ENCODE results near the gene CCDC190.

DNA sequence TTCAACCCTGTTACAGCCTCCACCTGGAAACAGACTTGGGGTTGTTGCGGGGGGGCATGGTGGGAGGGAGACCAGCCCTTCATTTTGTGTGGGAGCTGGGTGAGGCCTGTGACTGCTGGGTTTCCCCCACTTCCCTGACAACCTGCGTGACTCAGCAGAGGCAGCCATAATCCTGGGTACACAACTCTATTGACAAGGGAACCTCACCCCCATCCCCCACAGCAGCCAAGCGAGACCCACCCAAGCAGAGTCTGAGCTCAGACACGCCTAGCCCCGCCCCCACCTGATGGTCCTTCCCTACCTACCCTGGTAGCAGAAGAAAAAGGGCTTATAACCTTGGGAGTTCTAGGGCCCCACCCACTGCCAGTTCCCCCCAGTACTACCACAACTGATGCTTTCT lies 8.0 kb upstream of the CCDC190 start:
- TF ChIP-seq POLR2AphosphoS5 (IDR thresholded peaks at IDR 0.05) (no peak), POLR2A (IDR thresholded peaks at IDR 0.05) (no peak), EP300 (IDR thresholded peaks at IDR 0.05; ENCODE audit: low read depth) (no peak)
- TF ChIP-seq, protein P1, sequence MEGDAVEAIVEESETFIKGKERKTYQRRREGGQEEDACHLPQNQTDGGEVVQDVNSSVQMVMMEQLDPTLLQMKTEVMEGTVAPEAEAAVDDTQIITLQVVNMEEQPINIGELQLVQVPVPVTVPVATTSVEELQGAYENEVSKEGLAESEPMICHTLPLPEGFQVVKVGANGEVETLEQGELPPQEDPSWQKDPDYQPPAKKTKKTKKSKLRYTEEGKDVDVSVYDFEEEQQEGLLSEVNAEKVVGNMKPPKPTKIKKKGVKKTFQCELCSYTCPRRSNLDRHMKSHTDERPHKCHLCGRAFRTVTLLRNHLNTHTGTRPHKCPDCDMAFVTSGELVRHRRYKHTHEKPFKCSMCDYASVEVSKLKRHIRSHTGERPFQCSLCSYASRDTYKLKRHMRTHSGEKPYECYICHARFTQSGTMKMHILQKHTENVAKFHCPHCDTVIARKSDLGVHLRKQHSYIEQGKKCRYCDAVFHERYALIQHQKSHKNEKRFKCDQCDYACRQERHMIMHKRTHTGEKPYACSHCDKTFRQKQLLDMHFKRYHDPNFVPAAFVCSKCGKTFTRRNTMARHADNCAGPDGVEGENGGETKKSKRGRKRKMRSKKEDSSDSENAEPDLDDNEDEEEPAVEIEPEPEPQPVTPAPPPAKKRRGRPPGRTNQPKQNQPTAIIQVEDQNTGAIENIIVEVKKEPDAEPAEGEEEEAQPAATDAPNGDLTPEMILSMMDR (IDR thresholded peaks at IDR 0.05) = no peak
